Pons (tissue), 1 donor: ENCODE results near the gene ANKS1A.
"Not testable (repeated sequence)": the region's sequence is repeated elsewhere in the genome, so short reads cannot be mapped to it uniquely, and the experiment has no call there.

Source experiments
- DNase-seq: peaks from one replicate; pipeline ENCODE4 v3.0.0-alpha.2; 2016; ENCODE audit warnings: low spot score

ANKS1A gene

DNA sequence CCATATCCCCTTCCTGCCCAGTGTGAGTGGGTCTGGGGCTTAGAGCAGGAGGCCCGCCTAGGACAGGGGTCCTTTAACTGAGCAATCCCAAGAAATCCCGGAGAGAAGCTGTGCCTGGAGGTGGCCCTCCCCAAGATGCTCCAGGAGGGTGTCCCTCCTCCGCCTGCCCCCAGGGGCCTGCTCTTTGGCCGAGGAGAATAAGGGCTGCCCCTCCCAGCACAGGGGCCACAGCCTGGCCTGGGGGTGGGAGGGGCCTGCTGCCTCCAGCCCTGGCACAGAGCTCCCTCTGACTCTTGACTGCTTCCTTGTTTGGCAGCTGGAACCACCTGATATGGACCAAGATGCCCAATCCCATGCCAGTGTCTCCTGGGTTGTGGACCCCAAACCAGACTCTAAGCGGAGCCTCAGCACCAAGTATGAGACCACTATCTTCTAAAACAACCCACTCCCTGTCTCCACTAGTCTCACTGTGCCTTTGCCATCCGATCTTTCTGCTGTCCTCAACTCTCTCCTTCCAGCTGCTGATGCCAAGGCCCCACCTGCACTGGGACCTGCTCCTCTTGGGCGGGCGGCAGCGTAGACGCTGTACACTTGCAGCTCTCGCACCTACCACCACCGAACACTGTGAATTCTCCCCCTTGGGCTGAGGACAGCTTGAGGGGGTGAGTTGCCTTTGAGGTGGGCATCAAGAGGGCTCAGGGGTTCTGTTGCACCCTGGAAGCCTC lies 197.7 kb downstream of the ANKS1A start:
- no peak for DNase-seq

DNA sequence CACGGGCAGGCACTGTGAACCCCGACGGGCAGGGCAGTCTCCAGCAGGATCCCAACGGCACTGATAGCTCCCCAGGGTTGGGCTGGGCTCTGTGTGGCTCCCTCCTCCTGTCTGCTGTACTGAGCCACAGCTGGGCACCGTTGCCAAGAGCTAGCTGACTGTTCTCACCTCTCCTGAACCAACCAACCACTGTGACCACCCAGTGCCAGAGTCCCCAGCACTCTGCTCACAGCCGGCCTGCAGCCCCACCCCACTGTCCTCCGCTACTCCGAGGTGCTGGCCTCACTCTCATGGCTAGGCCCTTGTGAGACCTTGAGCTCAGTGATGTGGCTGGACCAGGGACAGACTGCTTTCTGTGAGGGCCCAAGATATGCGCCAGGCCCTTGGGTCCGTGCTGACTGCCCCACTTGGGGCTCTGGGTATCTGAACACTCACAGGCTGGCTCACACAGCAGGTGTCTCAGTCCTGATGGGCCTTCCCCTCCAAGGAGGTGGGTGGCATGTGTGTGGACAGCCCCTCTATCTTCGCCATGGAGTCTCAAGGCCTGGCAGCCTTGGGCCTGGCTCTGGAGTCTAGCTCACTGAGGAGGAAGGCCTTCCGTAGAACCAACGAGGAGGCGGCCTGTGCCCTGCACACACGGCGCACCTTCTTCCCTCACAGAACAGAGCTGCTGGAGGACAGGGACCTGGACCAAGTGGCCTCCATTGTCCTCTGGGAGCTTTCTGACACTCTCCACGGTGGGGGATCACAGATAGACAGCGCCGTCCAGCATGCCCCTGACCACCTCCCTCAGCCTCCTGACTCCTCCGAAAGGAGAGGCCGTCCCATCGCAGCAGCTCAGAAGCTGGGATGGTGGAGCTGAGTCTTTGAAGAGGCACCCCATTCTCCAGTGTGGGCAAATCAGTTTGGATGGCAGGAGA lies 198.6 kb downstream of the ANKS1A start:
- DNase-seq, result no peak

DNA sequence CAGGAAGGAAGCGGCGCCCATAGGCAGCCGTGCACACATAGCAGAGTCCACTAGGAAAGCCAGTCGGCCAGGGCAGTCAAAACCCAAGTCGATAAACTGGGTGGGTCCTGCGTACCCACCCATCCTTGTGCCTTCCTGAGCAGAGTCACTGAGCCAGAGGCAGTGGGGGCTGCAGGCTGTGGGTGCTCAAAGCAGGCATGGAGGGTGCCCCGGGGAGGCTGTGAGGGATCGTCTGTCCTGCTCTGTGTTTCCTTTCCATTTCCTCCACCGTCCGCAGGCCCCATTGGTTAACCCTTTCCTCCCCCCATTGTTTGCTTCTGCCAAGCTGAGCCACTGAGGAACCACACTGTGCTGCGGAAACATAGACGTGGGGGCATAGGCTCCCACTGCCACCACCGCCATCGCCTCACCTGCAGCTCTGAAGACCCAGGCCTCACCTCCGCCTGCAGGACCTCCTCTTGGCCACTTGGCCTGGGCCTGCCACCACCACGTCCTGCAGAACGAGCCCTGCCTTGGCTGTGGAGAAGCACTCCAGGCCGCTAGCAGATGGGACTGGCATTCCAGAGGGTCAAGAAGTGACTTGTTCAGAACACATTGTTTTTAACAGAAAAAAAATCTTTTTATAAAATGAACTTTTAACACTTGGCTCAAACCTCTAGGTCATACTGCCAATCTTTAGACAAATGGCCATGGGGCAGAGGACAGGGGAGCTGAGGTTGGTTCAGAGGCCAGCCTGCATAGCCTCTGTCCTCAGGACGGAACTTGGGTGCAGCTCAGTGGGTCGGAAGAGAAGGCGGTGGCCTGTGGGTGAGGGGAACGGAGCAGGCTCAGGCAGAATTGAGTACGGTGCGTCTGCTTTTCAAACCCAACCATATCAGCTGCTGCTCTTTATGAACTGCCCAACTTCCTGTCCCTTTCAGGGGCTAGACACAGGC lies 199.5 kb downstream of the ANKS1A start:
- DNase-seq, result no peak

DNA sequence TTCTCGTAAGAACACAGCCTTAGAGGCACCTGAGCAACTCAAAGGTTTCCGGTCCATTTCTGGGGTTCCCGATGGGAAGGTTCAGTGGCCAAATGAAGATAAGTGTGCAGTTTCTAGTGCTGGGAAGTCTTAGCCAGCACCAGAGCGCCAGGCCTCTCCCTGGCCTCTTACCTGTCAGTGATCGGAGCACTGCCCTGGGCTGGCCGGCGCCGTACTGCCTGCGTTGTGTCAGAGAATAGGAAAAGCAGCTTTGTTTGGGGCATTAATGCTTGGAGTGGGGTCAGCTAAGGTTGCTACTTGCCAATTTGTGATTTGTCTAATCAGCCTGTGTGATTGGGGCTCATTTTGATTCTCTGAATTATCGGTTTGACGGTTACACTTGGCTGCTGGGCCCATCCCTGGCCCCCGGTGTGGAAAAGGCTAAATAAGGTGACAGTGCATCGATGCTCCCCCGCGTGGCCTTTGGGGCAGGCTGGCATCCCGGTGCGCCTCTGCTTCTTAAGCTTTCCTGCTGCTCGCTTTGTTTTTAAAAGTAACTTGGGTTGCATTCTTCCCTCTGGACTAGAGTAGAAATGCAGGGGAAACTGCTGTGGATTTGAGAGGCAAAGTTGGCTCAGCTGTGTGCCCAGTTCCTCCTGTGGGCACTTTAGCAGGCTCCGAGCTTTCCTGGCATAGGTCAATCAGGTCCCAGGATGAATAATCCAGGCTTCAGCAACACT lies 200.3 kb downstream of the ANKS1A start:
- DNase-seq, result no peak

DNA sequence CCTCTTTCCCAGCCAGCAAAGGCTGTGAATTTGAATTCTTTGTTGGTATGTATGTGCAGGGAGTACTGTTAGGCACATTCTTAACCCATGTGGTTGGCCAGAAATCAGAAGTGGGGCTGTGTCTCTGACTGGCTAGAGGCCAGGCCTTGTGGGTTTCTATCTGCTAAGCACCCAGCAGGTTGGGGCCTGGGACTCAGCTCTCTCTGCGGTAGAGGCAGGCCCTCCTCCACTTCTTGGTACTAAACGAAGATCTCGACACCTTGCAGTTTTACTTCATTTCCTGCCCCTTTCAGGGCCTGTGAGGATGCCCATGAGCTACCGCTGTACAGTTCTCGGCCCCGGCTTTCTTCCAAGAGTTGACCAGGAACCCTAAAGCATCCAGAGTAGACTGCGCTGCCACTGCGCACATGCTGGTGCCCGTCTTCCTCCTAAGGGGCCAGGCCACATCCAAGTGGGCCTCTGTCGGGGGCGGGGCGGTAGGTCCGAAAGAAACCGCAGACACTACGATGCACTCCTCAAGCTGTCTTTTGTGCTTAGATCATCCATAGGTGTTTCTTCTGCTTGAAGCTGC lies 201.0 kb downstream of the ANKS1A start:
- no peak for DNase-seq

DNA sequence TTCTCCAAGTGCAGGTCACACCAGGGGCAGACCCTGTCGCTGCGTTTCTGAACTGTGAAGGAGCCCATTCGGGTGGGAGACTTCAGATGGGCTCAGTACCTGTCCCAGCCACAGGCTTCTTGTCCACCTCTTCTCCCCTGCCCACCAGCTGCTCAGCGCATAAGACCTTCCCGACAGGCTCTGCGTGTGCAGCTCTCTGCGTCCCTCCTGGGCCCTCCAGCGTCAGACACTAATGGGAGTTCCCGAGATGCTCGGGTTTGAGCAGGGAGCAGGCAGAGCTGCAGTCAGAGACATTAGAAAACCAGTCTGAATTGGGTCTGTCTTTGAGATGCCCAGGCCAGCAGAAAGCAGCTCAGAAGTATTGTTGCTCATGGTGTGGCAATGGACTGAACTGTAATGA lies 201.7 kb downstream of the ANKS1A start:
- DNase-seq, result no peak

DNA sequence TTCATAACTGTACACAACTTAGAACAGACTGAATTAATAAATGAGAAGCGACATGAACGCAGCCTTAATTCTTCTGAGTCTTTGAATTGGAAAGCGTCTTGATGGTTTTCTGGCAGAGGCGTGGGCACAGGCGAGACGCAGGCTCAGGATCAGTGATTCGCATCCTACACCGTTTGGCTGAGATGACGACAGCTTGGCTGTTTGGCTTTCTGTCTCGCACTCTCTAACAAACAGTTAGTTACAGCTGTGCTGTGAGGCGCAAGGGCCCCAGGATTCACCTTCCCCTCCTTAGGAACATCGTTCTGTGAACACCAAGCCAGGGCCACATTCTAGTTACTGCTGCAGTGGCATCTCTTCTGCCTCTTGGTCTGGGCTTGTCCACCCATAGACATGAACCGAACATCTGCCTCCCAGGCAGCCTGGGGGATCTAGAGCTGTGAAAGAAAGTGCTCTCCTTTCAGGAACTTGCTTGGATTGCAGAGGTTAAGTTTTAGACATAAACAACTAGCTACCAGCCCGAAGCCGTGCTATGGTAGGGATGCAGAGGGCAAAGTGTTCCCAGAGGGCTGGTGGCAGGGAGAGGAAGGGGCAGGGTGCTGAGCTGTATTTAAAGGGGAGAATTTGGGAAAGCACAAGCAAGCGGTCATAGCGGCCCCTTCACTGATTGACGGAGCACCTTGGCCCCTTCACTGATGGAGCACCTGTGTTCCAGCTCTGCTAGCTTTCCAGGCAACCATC lies 202.5 kb downstream of the ANKS1A start:
- DNase-seq, result no peak

DNA sequence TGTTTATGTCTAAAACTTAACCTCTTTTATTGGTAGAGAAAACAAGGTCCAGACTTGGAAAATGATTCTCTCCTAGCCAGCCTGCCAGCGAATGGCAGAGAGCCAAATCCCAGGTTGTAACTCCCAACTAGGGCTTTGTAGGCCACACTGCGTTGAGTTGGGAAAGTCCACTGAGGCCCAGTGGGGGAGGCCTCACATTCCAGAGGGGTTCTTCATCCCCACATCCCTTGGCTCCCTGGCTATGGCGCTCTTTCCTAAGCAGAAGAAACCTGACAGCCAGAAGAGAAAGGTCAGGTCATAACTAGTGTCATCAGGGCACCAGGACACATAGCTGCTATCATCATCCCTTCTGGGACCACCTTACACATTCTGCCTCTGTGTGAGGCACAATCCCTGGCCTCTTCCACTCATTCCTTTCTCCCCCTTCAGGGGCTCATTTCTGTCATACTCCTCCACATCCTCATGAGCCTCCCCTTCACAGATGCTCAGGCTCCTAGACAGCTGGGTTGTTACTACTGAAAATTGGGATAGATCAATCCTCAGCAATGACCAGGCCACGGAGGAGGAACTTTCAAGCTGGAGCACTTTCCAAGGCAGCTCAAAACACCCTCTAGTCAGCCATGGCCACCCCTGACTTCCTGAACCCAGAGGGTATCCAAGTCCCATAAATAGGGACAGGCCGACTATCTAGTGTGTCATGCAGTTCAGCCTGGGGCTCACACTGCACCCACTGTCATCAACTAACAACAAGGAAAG lies 203.5 kb downstream of the ANKS1A start:
- no peak for DNase-seq

DNA sequence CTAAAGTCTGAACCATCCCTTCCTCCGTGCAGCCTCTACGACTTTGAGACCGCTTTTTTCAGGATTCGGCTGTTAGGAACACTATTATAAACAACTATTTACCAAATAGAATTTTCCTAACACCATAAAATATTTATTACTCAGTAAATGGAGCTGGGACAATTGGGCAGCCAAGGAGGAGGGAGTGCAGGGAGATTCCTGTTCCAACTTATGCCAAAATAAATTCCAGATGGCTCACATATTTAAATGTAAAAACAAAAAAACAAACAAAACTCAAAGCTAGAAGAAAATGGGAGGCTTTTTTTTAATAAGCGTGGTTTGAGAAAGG lies 204.0 kb downstream of the ANKS1A start:
- no peak for DNase-seq

DNA sequence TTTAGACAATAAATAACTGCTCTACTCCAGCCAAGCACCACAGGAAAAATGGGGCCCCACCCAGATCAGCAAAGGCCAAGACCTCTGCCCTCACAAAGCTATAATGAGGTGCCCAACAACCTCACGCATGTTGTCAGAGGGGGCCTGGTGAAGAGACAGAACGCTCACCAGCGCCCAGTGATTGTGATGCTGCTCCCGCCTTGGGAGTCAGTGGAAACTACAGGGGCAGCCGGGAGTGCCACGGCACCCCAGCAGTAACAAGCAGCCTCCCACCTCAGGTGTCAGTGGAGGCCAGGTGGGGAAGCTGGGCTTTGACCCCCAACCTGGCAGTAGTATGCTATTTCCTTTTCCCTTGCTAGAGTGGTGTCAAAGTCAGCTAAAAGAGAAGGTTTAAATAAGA lies 204.7 kb downstream of the ANKS1A start:
- no peak for DNase-seq

DNA sequence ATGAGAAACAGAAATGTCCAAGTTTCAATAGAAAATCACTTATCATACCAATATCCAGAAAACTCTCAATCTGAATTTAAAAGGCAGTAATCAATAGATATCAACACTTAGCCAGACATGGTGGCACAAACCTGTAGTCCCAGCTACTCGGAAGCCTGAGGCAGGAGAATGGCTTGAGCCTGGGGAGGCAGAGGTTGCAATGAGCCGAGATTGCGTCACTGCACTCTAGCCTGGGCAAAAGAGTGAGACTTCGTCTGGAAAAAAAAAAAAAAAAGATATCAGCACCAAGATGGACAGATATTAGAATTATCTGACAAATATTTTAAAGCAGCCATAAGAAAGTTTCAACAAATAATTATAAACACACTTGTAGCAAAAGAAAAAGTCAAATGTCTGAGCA lies 205.1 kb downstream of the ANKS1A start:
- no peak for DNase-seq

DNA sequence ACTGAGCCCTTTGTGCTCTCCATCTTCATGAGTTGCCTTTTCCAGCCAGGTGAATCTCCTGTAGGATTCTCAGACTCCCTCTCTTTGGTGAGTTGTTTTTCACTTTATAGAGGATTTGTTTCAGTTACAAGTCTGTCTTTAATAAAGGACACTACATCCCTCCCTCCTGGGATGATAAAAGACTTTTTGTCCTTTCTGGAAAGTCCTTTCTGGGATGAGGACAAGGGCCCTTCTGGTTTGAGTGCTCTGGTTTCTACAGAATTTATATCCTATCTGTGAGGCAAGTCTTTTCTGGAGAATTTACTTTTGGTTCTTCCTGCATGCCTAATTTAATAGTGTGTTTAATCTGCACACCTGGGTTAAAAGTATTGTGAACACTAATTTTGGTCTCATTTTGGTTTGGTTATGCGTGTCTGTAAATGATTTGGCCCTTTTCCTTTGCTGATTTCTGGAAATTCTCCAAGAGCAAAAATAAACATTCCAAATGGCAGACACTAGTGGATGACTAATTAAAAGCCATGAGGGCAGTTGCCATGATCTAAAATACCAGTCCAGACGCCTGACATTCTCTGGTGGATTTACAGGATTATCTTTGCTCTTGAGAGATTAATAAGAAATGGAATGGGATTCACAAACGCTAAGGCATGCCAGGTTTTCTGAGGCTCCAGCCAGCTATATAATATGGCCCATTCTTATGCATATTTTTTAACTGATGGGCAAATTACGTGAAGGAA lies 207.2 kb downstream of the ANKS1A start:
- DNase-seq, result peak; percentile 42

DNA sequence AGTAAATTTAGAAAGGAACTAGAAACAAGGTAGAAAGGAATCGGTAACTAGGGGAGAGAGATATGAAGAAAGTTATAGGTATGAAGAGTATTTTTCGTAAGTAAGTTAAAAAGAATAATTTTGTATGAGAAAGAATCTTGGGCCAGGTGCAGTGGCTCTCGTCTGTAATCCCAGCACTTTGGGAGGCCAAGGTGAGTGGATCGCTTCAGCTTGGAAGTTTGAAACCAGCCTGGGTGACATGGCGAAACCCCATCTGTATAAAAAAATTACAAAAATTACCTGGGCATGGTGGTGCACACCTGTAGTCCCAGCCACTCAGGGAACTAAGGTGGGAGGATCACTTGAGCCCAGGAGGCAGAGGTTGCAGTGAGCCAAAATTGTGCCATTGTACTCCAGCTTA lies 210.1 kb downstream of the ANKS1A start:
- DNase-seq, result no peak

DNA sequence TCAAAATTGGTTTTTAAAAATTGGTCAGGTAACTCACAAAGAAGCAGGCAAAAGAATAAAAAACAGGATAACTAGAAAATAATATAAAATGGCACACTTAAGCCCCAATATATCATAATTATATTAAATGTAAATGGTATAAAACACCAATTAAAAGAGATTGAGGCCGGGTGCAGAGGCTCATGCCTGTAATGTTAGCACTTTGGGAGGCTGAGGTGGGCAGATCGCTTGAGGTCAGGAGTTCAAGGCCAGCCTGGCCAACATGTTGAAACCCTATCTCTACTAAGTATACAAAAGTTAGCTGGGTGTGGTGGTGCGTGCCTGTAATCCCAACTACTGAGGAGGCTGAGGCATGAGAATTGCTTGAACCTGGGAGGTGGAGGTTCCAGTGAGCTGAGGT lies 216.0 kb downstream of the ANKS1A start:
- no peak for DNase-seq

DNA sequence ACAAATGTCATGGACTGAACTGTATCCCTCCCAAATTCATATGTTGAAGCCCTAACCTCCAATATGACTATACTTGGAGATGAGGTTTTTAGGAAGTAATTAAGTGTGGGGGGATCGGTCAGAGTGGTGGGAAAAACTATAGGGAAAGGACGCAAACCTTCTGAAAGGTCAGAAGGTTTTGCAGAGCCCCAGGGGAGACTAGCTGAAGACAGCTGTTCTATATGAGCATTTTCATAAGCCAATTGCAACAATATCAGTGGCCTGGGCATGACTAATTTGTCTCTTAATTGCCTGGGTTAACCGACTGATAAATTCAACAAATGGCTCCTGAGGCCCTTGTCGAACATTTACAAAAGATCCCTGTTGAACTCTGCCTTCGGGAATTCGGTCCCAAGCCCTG lies 217.0 kb downstream of the ANKS1A start:
- not testable (repeated sequence) for DNase-seq

DNA sequence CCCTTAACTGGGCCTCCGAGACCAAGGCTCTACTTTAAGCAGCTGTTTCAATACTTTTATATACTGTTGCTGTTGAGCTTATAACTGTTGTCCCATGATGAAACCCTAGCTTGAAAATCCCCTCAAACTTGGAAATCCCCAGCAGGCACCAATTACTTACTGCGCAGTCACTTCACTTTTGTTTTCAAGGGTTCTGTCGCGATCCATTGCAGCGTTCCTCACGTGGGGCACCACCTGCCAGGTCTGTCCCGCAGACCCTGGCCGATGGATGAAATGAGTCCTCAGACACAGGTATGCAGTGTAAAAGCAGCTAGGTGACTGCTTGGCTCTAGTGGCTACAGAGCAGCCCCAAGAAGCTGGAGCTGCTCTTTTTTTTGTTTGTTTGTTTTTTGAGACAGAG lies 218.2 kb downstream of the ANKS1A start:
- DNase-seq, result not testable (repeated sequence)

DNA sequence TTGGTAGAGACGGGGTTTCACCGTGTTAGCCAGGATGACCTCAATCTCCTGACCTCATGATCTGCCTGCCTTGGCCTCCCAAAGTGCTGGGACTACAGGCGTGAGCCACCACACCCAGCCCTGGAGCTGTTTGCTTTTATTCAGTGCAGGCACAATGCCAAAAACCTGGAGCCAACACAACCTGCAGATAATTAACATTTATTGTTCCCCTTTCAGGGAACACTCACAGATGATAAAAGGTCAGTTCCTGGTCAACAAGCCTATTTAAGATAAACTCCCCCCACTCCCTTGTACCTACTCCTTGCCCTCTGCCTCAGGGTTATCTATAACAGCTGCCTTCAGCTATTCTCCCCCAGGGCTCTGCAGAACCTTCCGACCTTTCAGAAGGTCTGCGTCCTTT lies 218.7 kb downstream of the ANKS1A start:
- not testable (repeated sequence) for DNase-seq

DNA sequence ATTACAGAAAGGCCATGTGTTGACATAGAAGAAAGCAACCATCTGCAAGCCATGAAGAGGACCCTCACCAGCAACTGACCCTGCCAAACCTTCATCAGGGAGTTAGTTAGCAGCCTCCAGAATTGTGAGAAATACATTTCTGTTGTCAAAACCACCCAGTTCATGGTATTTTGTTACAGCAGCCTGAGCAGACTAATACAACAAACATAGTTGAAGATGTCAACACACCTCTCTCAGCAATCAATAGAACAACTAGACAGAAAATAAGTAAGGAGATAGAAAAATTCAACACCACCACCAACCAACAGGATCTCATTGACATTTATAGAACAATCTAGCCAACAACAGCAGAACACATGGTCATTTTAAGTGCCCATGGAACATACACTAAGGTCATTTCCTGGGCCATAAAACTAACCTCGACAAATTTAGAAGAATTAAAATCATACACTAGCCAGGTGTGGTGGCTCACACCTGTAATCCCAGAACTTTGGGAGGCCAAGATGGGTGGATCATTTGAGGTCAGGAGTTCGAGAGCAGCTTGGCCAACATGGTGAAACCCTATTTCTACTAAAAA lies 219.3 kb downstream of the ANKS1A start:
- no peak for DNase-seq

DNA sequence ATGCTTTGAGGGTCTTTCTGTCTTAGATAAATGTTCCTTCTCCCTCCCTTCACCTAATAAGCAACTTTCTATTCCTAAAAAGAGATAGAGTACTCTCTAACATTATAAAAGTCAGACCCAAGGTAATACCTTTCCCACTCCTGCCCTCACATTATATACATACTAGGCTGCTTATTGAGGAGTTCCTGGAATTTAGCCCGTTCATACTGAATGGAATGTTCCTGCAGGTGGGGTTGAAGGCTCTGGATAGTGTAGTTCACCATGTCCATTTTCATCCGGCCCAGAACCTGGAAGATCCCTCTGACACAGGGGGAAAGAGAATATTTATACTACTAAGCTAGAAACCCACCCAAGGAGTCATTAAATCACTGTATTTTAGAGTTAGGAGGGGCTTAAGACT lies 231.7 kb downstream of the ANKS1A start:
- no peak for DNase-seq
